GM13976 (cell line): ENCODE results near the gene MPZL1.

Experiments
- DNase-seq: peaks from one replicate; pipeline ENCODE4 v3.0.0; 2012; ENCODE audit warnings: low spot score
- CTCF ChIP-seq: IDR thresholded peaks from 2 replicates; pipeline ENCODE4 v1.5.1; 2012; ENCODE audit warnings: borderline replicate concordance, mild to moderate bottlenecking; ENCODE audit not compliant: insufficient read depth; ENCODE audit errors: extremely low read depth, missing control alignments, control extremely low read depth
- in situ Hi-C: fragments of 300-500 bp; cut with MboI; formaldehyde crosslinking; loops from one replicate; pipeline ENCODE4 v1.12.0; 2022; ENCODE audit warnings: low sequenced_read_pairs, mixed read lengths, inconsistent platforms; ENCODE audit not compliant: unreplicated experiment

The MPZL1 gene

GRCh38 chr1:167722870-167723251, 1.1 kb downstream of the MPZL1 start:
- no peak for DNase-seq
- in situ Hi-C loops: no loop called here
- no peak for TF ChIP-seq CTCF

- no peak for DNase-seq
- in situ Hi-C loops: no loop called here
- no peak for TF ChIP-seq CTCF
Observed at GRCh38 chr1:167723707-167724323, 2.0 kb downstream of the MPZL1 start.

- DNase-seq: no peak
- in situ Hi-C loops: no loop called here
- no peak for TF ChIP-seq CTCF
Observed at GRCh38 chr1:167726008-167726407, 4.2 kb downstream of the MPZL1 start.

GRCh38 chr1:167728818-167729410, 7.1 kb downstream of the MPZL1 start:
- no peak for TF ChIP-seq CTCF
- no peak for DNase-seq
- in situ Hi-C loops: no loop called here

- DNase-seq: no peak
- in situ Hi-C loops: no loop called here
- TF ChIP-seq CTCF: no peak
Observed at GRCh38 chr1:167734227-167734626, 12.4 kb downstream of the MPZL1 start.

GRCh38 chr1:167734841-167735240, 13.1 kb downstream of the MPZL1 start:
- TF ChIP-seq CTCF: no peak
- DNase-seq: no peak
- in situ Hi-C loops: no loop called here
